Smooth muscle cell of the brain vasculature (primary cell): ENCODE data around the gene COL27A1.

Experiments used
- DNase-seq: peaks from one replicate; pipeline ENCODE4 v3.0.0-alpha.2; 2012; ENCODE audit warnings: low read depth, low spot score

The COL27A1 gene

DNA sequence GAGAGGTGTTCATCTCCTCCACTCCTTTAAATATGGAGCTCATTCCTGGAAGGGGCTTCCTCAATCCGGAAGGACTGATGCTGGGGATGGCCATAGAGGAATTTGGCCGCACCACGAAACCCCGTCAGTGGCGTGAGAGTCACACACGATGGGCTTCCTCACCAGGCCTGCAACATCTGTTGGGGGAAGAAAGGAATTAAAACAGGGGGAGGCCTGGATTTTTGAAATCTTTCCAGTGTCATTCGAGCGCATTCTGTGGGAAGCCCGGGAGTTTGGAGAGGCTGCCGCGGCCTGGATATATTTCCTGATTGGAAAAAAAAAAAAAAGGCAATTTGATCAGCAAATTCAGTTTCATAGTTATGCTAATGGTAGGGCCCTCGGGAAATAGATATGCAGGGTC lies 91.2 kb downstream of the COL27A1 start:
- no peak for DNase-seq

DNA sequence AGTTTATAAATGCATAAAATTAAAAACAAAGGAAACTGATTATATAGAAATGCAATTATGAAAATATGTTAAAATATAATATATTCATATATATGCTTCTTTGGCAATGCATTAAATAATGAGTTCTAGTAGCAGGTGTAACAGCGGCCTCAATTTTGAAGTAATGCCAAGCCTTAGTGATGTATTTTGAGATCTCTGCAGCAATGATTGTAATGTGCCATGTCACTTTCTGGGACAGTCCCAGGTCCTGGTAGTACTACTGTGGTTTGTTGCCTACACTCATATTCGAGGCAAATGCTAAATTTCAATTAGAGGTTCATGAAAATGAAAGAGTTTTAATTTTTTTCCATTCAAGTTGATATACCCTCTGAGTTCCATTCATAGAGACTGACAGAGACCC lies 91.7 kb downstream of the COL27A1 start:
- no peak for DNase-seq

DNA sequence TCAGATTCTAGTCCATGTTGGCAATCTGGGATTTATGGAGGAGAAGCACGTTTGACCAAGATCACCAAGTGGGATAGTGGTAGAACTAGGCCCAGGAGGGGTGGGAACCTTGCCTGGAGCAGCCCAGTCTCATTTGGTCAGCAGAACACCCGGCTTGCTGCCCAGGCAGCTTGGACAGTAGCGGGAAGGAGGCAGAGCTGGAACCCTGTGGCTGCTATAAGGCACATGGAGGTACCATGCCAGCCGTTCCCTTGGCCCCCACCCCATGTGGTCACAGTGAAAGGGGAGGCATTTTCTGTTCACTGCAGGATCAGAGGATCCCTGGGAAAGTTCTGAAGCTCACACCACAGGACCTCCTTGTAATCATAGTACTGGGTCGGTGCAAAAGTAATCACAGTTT lies 92.2 kb downstream of the COL27A1 start:
- DNase-seq = no peak

DNA sequence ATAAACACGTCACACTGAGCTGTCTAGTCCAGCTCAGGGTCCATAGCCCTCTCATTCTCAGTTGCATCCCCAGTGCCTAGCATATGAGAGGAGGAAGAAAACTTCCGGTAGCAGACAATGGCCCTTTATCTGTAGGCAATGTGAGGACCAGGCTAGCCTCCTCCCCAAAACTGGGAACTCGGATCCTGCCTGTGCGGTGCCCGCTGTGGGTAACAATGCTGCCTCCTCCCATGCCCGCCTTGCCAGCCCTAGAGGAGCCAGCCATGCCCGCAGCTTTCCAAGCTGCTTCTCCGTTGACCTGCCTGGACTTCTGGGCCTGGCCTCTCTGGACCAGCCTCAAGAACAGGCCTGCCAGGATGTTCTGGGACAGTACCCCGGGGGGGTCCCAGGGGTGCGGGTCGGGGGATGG lies 93.0 kb downstream of the COL27A1 start:
- DNase-seq = no peak

DNA sequence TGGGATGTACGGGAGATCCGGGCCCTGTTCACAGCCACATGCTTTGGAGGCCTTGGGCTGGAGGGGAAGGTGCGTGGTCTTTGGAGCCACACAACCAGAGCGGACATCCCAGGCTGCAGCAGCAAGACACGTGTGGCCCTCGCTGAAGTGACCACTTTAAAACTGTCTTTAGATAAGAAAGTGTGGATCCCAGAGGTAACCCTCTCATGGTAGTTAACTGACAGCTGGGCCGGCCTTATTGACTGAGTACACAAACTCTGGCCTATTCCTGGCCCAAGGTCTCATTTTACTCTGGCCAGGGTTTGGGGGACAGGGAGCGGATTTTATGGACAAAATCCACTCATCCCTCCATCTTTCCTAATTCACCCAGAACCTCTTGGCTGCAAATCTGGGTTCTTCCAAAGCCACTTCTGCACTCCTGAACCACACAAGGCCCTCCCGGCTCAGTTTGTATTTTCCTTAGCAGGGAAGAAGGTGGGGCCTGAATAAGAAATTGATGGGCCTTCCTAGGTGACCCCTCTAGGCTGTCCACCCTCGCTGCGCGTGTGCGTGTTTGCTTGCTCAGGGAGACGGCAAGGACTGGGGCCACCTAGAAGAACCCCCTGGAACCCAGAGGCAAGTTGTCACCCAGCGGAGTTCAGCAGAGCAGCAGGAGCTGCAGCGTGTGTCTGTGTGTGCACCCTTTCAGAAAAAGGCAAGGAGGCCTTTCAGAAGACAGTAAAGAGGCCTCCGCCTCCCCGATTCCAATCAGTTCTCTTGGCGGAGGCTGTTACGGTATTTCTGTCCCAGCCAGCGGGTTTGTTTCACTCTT lies 94.3 kb downstream of the COL27A1 start:
- DNase-seq = no peak

DNA sequence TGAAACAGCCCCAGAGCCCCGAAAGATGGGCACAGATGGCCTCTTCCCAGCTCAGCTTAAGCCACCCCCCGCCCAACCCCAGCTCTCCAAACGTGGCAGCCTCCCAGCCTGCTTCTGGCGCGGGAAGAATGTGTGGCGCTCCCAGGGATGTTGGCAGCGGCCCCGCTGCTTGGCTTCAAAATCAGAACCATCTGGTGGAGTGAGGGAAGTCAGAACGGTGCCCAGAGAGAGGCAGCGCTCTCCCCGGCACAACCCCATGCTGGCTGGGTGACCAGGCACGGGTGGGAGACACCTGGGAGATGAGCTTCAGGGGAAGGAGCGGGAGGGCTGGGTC lies 94.9 kb downstream of the COL27A1 start:
- peak; percentile 50 for DNase-seq

DNA sequence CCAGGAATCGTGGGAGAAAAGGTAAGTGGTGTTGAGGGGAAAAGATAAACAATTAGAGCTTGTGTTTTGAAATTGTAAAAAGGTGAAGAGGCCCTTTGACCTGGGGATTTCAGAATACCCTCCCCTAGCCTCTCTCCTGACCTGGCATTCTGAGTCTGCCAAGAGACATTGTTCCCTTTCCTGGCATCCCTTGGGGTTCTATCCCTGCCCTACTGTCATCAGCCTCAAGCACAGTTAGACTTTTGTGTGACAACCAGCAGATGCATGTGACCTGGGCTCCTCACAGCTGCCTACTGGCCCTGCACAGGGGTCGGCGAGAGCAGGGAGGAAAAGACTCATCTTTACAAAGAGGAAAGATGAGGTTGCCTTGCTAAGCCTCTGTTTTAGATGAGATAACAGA lies 95.3 kb downstream of the COL27A1 start:
- DNase-seq = no peak

DNA sequence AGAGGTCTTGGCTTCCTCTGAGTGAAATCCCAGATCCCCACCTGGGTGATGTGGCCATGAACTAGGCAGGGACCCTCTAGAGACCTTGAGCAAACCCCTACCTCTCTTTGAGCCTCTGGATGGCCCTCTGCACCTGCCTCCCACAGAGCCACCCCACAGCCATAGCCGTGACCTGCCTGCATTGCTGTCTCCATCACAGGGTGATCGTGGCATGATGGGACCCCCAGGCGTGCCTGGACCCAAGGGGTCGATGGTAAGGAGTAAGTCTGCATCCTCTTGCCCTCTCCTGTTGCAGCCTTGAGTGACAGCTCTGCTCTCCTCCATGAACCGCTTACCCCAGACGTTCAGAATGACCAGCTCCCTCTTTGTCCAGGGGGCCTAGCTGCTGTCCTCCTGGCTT lies 97.1 kb downstream of the COL27A1 start:
- DNase-seq = no peak

DNA sequence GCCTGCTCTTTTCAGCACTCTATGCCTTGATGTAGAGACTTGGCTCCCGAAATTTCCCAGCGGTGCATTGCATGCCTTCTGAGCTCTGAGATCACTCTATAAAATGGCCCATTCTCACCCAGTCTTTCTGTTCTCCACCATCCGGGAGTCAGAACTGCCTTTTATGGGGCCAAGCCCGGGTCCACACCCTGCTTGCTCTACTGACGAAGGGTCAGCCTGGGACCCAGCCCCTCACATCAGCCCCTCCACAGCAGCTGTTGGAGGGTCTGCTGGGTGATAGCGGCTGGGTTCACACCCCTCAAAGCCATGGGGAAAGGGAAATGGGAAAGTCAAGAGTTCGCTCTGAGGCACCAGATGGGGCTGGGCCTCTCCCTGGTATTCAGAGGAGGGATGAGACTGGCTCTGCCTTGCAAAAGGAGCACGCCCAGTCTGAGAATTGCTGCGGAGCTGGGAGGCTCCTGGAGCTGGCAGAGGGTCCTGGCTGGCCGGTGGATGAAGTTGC lies 101.5 kb downstream of the COL27A1 start:
- no peak for DNase-seq

DNA sequence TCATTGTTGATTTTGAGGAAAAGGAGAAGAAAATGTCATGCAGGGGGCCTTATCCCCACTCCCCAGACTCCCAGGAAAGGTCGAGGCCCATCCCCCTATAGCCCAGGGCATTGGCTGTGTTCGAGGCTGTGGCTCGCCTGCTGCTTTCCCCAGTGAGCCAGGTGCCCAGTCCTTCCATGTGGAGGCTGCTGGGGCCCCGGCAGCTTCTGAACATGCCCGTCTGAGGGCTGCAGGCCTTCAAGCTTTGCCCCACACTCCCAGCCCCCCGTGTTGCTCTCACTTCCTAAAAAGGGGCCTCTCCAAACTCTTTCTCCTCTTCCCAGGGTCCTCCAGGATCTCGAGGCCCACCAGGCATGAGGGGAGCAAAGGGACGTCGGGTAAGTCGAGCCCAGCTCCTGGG lies 102.9 kb downstream of the COL27A1 start:
- DNase-seq = no peak

DNA sequence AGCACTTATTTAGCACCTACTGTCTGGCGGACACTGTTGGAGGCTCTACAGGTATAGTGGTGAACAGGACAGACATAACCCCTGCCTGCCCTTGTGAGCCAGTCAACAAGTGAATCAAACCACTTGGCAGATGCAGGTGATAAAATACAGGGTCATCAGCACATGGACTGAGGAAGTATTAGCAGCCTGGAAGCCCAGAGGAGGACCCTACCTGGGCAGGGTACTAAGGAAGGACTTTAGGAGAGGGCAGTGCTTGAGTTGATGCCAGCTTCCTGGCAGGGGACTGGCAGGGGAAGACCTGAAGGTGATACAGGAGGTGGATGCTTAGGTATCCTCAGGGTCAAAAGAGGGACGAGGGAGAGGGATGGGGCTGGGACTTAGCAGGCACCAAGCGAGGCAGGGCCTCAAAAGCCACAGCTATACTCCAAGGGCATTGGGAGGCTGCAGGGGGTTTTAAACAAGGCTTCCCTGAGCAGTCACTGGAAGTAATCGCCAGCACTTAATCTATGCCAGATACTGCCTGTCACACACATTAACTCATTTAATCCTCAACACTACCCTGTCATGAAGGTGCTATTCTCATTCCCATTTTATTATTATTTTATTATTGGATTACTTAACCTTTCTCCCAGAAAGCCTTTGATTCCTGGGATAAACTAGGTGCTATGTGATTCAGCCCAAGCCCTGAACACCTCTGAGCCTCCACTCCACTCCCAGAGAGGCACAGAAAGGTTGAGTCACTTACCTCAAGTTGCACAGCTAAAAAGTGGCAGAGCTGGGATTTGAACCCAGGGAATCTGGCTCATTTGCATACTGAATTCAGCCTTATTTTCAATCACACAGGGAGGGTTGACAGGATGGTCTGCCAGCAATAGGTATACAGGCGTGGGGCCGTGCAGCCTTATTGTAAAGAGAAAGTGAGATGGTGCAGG lies 103.8 kb downstream of the COL27A1 start:
- no peak for DNase-seq

DNA sequence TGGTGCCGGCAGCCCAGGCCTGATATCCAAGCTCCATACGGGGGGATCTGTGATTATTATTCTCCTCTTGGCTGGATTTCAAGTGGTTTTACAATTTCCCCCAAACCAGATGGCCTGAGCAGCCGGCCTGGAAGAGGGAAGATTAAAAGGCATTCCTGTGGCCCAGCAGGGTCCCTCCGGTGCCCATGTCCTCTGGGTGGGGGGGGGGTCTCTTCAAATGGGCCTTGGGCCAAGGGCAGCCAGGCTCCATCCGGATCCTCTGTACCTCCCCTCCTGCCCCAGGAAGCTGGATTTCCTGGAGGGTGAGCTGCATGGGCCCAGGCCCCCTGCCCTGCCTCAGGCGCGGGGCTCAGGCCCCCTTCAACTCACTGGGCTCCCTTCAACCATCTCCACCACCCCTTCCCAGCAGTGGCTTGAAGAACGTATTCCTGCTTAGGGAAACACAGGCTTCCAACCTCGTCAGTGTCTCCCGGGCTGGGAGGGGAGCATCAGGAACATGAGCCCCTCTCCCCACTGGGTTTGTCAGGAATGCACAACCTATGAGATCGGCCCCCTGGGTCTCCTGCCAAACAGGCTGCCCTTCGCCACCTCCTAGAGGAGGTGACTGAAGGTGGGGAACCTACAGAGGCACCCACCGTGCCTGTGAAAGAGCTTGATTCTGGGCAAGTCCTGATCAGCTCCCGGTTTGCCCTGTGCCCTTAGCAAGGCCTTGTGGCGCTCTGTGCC lies 104.6 kb downstream of the COL27A1 start:
- DNase-seq = no peak

DNA sequence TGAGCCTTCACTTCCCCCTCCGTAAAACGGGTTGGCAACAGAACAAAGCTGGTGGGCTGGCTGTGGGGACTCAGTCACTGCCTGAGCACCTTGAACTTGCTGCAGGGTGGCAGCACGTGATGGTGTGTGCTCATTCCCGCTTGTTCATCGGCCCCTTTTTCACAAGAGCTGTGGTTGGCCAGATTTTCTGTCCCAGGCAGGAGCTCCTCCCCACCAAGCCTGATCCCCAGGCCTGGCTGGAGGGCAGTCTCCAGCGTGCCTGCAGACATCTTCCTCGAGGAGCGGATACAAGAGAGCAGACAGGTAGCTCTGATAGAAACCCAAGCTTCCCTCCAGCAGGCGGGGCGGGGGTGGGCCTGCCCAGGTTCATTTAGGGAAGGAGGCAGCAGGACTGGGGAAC lies 105.7 kb downstream of the COL27A1 start:
- no peak for DNase-seq

DNA sequence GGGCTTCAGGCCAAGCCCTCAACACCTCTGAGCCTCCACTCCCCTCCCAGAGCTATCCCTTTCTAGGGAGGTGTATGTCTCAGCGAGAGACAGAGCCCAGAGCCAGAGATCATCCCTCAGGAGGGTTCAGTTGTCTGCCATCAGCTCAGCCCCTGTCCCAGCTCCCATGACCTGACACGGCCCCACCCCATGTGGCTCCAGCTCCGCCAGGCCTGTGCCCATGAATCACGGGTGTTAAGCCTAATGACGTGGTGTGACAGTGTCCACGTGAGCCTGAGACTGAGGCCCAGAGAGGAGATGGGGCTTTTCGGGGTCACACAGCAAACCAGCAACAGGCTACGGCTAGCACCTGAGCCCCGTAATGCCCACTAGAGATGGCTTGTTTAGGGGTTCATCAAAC lies 106.7 kb downstream of the COL27A1 start:
- no peak for DNase-seq

DNA sequence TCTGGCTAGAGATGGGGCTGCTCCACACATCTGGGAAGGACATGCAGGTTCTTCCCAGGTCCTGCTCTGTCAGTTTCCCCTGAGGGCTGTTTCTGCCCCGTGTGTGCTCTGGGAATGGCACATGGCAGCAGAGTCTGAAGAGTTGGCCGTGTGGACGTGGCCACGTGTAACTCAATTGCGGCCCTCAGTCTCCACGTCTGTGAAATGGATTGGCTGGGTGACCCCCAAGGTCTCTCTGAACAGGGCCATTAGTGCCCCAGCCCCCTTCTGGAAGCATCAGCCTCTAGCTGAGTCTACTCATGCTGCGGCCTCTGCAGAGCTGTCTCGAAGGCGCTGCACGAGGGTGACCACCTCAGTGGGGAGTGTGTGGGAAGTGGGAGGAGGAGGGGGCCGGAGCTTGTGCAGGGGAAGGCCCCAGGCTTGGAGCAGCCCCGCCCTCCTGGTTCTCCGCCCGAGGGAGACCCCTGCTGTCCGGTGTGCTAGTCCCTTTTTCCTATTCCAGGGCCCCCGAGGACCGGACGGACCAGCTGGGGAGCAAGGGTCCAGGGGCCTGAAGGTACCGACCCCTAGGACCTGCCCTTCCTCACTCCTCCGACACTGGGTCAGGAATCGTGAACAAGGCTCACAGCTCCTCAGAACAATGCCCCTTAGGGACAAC lies 108.6 kb downstream of the COL27A1 start:
- no peak for DNase-seq

DNA sequence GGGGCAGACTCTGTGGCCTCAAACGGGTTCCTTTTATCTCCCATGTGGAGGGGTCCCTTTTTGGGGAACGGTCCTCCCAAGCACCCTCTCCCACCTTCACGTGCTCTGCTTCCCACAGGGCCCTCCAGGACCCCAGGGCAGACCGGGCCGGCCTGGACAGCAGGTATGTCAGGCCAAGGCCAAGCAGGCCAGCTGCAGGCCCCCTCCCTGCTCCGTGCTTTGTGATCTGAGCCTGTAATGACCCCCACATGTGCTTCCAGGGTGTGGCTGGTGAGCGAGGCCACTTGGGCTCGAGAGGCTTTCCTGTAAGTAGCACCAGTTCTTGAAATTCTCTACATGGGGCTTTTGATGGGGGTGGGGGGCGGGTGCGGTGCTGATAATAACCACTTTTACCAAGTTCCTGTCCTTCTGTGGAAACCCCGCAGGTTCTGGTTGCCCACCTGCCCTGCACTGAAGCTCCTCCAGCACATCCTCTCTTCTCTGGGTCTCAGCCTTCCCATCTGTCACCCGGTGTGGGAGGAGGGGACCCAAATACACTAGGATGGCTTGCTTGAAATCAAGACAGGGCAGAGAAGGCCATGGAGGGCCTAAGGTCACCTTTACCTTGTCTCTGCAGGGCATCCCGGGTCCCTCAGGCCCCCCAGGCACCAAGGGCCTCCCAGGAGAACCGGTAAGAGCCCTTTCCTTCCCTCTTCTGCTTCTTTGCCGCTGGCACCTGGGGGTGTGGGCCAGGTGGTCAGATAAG lies 109.6 kb downstream of the COL27A1 start:
- no peak for DNase-seq

DNA sequence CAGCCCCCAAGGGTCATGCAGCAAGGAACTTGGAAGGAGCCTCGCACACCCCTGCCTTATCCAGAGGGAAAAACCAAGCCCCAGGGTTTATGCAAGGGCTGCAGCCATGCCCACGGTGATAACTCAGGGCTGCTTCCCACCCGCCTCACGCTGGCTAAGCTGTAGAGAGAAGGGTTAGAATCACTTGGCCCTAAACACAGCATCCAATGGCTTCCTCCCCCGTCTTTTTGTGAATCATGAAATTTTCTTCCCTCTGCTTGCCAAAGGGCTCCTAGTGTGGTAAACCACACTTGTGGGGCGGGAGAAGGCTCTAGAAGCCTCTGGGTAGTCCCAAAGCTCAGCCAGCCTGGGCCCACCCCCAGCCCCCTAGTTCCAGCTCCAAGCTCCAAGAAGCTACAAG lies 111.6 kb downstream of the COL27A1 start:
- DNase-seq = no peak

DNA sequence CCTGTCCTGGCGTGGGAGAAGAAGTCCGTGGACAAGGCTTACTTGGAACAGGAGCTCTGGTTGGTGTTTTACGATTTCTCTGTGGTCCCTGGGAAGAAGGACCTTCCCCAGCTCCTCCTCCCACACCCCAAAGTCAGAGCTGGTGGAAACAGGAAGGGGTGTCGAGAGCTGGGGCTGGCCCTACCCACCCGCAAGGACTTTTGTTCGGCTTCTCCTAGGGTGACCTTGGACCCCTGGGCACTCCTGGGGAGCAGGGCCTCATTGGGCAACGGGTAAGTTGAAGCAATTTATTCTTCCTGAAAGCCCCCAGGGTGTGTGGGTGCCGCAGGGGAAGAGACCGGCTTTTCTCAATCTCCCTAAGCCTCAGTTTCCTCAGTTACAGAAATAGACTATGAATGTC lies 113.7 kb downstream of the COL27A1 start:
- no peak for DNase-seq

DNA sequence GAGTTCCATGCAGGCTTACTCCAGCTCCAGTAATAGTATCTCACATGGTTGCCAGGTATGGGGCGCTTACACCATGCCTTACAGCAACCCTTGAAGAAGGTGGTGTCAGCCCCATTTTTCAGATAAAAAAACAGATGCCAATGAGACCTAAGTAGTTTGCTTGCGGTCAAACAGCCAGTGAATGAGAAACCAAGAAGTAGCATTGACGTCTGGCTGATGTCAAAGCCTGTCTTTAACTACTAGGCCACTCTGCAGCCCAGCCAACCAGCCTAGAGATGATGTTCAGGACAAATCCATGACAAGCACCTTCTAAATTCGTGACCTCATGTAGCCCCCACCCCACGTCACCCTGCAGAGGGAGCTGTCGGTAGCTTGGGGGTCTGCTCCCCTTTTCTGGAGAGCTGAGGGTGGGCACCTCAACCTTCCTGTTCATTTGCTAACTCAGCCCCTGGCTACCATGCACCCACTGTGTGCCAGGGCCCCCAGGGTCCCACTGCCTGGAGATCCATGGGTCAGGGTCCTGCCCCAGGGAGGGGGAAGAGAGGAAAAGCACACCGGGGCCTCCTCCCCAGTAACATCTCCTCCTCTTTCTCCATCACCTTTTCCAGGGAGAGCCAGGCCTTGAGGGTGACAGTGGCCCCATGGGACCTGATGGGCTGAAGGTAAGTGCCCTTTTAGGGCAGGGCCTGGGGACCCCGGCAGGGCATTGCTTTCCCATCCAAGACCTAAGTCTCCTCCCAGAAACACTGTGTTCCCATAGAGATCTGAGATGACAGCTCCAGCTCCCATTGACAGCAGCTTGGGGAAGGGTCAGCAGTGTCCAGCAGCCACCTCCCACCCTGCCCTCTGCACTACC lies 115.0 kb downstream of the COL27A1 start:
- DNase-seq = no peak
